ENCODE results near the gene UBASH3B. TPM values are rescaled to one million over a fixed set of nuclear protein-coding genes. Genes with fewer than 3 reads are reported as not detected.
"Not testable (repeated sequence)": the region's sequence is repeated elsewhere in the genome, so short reads cannot be mapped to it uniquely, and the experiment has no call there.

UBASH3B gene
- total RNA-seq (2021) = 7.1 and 8.0 TPM in 2 replicates
- long read RNA-seq, full-length matches to known transcripts = 11 of 16 reads
- long read RNA-seq, partial matches to known transcripts = 4 of 16 reads
- long read RNA-seq, other reads (novel, unspliced or antisense) = 1 of 16 reads

DNA sequence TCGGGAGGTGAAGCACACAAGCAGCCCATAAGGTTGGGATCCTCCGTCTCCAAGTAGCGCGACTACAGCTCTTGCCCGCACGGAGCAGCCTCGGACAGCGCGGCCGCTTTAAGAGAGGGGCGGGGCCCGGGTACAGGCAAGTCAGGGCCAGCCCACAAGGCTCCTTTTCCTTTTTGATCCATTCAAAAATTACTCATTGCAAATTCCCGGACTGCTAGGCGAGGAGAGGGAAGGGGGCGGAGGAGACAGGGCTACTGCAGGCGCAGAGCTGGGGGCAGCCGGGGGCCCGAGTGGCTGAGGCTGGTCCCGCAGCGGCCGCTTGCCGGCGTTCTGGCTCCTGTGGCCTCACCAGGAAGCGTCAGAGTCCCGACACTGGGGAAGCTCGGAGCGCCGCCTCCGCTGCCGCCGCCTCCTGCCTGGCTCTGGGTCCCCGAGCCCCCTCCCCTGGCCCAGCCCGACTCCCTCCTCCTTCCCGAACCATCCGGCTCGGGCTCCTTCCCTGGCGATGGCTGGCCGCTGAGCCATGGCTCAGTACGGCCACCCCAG, at the start of gene UBASH3B:
UBASH3B (plus strand) TSS at position 196 of the 546 bp plus-strand sequence; CDS start at position 524, 328 bp downstream.
- no peak within 1 kb of the TSS for H3K9ac ChIP-seq (ENCODE audit: extremely low read depth, insufficient read length, low read length)
- no peak within 1 kb of the TSS for H2BK120ac ChIP-seq (ENCODE audit: low read depth, low read length, poor library complexity, severe bottlenecking)
- H3K79me2 ChIP-seq (ENCODE audit: insufficient read depth, low read length) = no peaks in the 10 kb centered on the region
- no peak within 1 kb of the TSS for H2BK5ac ChIP-seq (ENCODE audit: insufficient read length, low read length)
- 0 out of 2 replicates have a peak, but pooled peaks cover 3% of the 10 kb centered on the region for H3K4me1 ChIP-seq (ENCODE audit: insufficient read depth, low read length)
- Mint-ChIP-seq H3K27me3 (ENCODE audit: low read depth) (peaks cover 48% of the 10 kb centered on the region), H3K36me3 (ENCODE audit: insufficient read depth in 1 of 3, low read depth in 3 of 3) (peaks cover 0 to 5% (median 2%) of the 10 kb centered on the region in 3 experiments; a peak in 3 of 7 replicates), H3K4me3 (peak within 1 kb of the TSS; percentile 80 to 97), H3K9me3 (peaks cover 0 to 4% of the 10 kb centered on the region in 2 experiments; a peak in 2 of 5 replicates), H3K27ac (peak within 1 kb of the TSS; percentile 7 to 73 (median 32); a peak in 2 of 7 replicates), H3K4me1 (peaks cover 9% of the 10 kb centered on the region in 2 experiments)
- no peak within 1 kb of the TSS for H3T11ph ChIP-seq (ENCODE audit: low read length)
- H3K4me2 ChIP-seq (ENCODE audit: insufficient read depth, insufficient read length, low read length) = peak within 1 kb of the TSS; percentile 71
- H4K91ac ChIP-seq (ENCODE audit: insufficient read length, low read depth, low read length) = no peak within 1 kb of the TSS
- H3K23me2 ChIP-seq (ENCODE audit: insufficient read length, low read depth, low read length, poor library complexity, severe bottlenecking) = no peaks in the 10 kb centered on the region
- H4K5ac ChIP-seq (ENCODE audit: insufficient read length, low read depth, low read length) = no peak within 1 kb of the TSS
- TF ChIP-seq, protein P1, sequence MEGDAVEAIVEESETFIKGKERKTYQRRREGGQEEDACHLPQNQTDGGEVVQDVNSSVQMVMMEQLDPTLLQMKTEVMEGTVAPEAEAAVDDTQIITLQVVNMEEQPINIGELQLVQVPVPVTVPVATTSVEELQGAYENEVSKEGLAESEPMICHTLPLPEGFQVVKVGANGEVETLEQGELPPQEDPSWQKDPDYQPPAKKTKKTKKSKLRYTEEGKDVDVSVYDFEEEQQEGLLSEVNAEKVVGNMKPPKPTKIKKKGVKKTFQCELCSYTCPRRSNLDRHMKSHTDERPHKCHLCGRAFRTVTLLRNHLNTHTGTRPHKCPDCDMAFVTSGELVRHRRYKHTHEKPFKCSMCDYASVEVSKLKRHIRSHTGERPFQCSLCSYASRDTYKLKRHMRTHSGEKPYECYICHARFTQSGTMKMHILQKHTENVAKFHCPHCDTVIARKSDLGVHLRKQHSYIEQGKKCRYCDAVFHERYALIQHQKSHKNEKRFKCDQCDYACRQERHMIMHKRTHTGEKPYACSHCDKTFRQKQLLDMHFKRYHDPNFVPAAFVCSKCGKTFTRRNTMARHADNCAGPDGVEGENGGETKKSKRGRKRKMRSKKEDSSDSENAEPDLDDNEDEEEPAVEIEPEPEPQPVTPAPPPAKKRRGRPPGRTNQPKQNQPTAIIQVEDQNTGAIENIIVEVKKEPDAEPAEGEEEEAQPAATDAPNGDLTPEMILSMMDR (conservative IDR thresholded peaks at IDR 0.05) = peak; percentile 22; the same call in 1 of the 3 replicates
- peak; percentile 91 for DNase-seq
- H3K14ac ChIP-seq (ENCODE audit: insufficient read depth, low read length) = no peak within 1 kb of the TSS; the same call in 1 of the 2 replicates
- no peaks in the 10 kb centered on the region for H3K79me1 ChIP-seq (ENCODE audit: insufficient read depth, low read depth, low read length, poor library complexity, severe bottlenecking)
- H3K23ac ChIP-seq (ENCODE audit: insufficient read length, low read depth, low read length) = no peak within 1 kb of the TSS
- no peak within 1 kb of the TSS for H3K18ac ChIP-seq (ENCODE audit: insufficient read length, low read depth, low read length)
- no peak within 1 kb of the TSS for H3K4ac ChIP-seq (ENCODE audit: low read depth, low read length)
- no peak within 1 kb of the TSS for H3K56ac ChIP-seq (ENCODE audit: insufficient read length, low read depth, low read length)
- H2BK12ac ChIP-seq (ENCODE audit: insufficient read length, low read depth, low read length) = no peak within 1 kb of the TSS
- H2BK15ac ChIP-seq (ENCODE audit: low read depth, low read length) = no peak within 1 kb of the TSS
- no peak within 1 kb of the TSS for H4K8ac ChIP-seq (replicated peaks; ENCODE audit: insufficient read length, low read depth, low read length)
- H2AFZ ChIP-seq (ENCODE audit: low read length) = no peak within 1 kb of the TSS
- no peak within 1 kb of the TSS for H3K27ac ChIP-seq (ENCODE audit: insufficient read length, low read depth, low read length)
- H2AK5ac ChIP-seq (ENCODE audit: insufficient read length, low read length) = no peak within 1 kb of the TSS
- peaks cover 9% of the 10 kb centered on the region; the same call in 1 of the 2 replicates for H3K27me3 ChIP-seq (ENCODE audit: insufficient read depth, low read length)
- H4K20me1 ChIP-seq (ENCODE audit: control insufficient read depth, insufficient read depth, insufficient read length) = no peaks in the 10 kb centered on the region
- H3K9me3 ChIP-seq (ENCODE audit: control insufficient read depth, low read depth, low read length) = no peaks in the 10 kb centered on the region
- no peak within 1 kb of the TSS for H2BK20ac ChIP-seq (ENCODE audit: low read depth, low read length, poor library complexity, severe bottlenecking)
- no CpG with 5 or more reads among the region's 39 CpGs for WGBS (ENCODE audit: extremely low coverage, insufficient read length, low lambda C conversion rate)

DNA sequence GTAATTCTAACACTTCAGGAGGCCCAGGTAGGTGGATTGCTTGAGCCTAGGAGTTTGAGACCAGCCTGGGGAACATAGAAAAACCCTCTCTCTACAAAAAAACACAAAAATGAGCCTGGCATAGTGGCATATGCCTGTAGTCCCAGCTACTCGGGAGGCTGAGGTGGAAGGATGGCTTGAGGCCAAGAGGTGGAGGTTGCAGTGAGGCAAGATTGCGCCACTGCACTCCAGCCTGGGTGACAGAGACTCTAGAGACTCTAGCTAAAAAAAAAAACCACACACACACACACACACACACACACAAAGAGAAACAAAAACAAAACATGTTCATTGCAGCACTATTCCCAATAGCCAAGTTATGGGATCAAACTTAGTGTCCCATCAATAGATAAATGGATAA, 48.4 kb upstream of the UBASH3B start:
- not testable (repeated sequence) for H3K4me3 Mint-ChIP-seq; H3K56ac ChIP-seq (ENCODE audit: insufficient read length, low read depth, low read length); DNase-seq; H2BK20ac ChIP-seq (ENCODE audit: low read depth, low read length, poor library complexity, severe bottlenecking); H2AFZ ChIP-seq (ENCODE audit: low read length); H3K4me2 ChIP-seq (ENCODE audit: insufficient read depth, insufficient read length, low read length); H3K4me1 ChIP-seq (ENCODE audit: insufficient read depth, low read length); H3K9me3 Mint-ChIP-seq; H3K9ac ChIP-seq (ENCODE audit: extremely low read depth, insufficient read length, low read length); H3K27ac Mint-ChIP-seq; H2BK5ac ChIP-seq (ENCODE audit: insufficient read length, low read length); H4K8ac ChIP-seq (replicated peaks; ENCODE audit: insufficient read length, low read depth, low read length); H2BK120ac ChIP-seq (ENCODE audit: low read depth, low read length, poor library complexity, severe bottlenecking); H2BK15ac ChIP-seq (ENCODE audit: low read depth, low read length); H2BK12ac ChIP-seq (ENCODE audit: insufficient read length, low read depth, low read length); H4K91ac ChIP-seq (ENCODE audit: insufficient read length, low read depth, low read length); H3K79me1 ChIP-seq (ENCODE audit: insufficient read depth, low read depth, low read length, poor library complexity, severe bottlenecking); H2AK5ac ChIP-seq (ENCODE audit: insufficient read length, low read length); H4K20me1 ChIP-seq (ENCODE audit: control insufficient read depth, insufficient read depth, insufficient read length); H3K9me3 ChIP-seq (ENCODE audit: control insufficient read depth, low read depth, low read length); H3K36me3 Mint-ChIP-seq (ENCODE audit: insufficient read depth in 1 of 3, low read depth in 3 of 3); H3K27me3 ChIP-seq (ENCODE audit: insufficient read depth, low read length); H3K27me3 Mint-ChIP-seq (ENCODE audit: low read depth); H3K27ac ChIP-seq (ENCODE audit: insufficient read length, low read depth, low read length); H3K23me2 ChIP-seq (ENCODE audit: insufficient read length, low read depth, low read length, poor library complexity, severe bottlenecking); H4K5ac ChIP-seq (ENCODE audit: insufficient read length, low read depth, low read length); H3K18ac ChIP-seq (ENCODE audit: insufficient read length, low read depth, low read length); H3K14ac ChIP-seq (ENCODE audit: insufficient read depth, low read length); H3T11ph ChIP-seq (ENCODE audit: low read length); H3K79me2 ChIP-seq (ENCODE audit: insufficient read depth, low read length); H3K4ac ChIP-seq (ENCODE audit: low read depth, low read length); H3K23ac ChIP-seq (ENCODE audit: insufficient read length, low read depth, low read length)
- peaks cover 8 to 12% of the 10 kb centered on the region in 2 experiments for H3K4me1 Mint-ChIP-seq
- WGBS (ENCODE audit: extremely low coverage, insufficient read length, low lambda C conversion rate) = no CpG with 5 or more reads among the region's 2 CpGs
